ENCODE measurements around the gene EXOC4.

GRCh38 chr7:133411395-133411794 lies 158.5 kb downstream of the EXOC4 start:
- no peak for TF ChIP-seq POLR2A (IDR thresholded peaks at IDR 0.05)
- no peak for TF ChIP-seq CTCF (IDR thresholded peaks at IDR 0.05)

Data from lower leg skin (tissue), 3 donors.